Bronchial epithelial cell (primary cell): Measurements from ENCODE around the gene ZNF516. TPM values are rescaled to one million over a fixed set of nuclear protein-coding genes. Genes with fewer than 3 reads are reported as not detected.
A peak's percentile ranks its signal among the peaks of the same experiment; 100 is the strongest.

Source experiments
- DNase-seq: peaks from one replicate; pipeline ENCODE4 v3.0.0-alpha.2; 2010; ENCODE audit warnings: low read depth
- FAIRE-seq: peaks from 2 replicates; lab custom pipeline; 2011; peaks lifted over from hg19 to GRCh38; lab: Jason Lieb, UNC
- H3K27me3 ChIP-seq: 2 replicates; pipeline ENCODE4 v1.5.1; 2011; ENCODE audit warnings: low read length; ENCODE audit not compliant: control insufficient read depth, insufficient read depth
- H3K36me3 ChIP-seq: 2 replicates; pipeline ENCODE4 v1.5.1; 2011; ENCODE audit warnings: low read length; ENCODE audit not compliant: control insufficient read depth, insufficient read depth
- H3K4me3 ChIP-seq: 2 replicates; pipeline ENCODE4 v1.5.1; 2011; ENCODE audit warnings: mild to moderate bottlenecking, low read depth, low read length, control low read depth
- CTCF ChIP-seq: IDR thresholded peaks from 2 replicates; pipeline ENCODE4 v1.5.1; 2011; ENCODE audit warnings: mild to moderate bottlenecking, moderate library complexity, low read length, control low read depth, inconsistent platforms; ENCODE audit not compliant: insufficient read depth, severe bottlenecking
- total RNA-seq: library from RNA; depleted of rRNA; stranded (reverse); fragments of >200 nt; gene quantifications from 2 replicates; pipeline ENCODE4 v1.2.1, GENCODE V29; 2014

ZNF516 gene
- total RNA-seq, 1 donor from 2014 or later, result 16.6 TPM

GRCh38 chr18:76435316-76435989, 59.6 kb downstream of the ZNF516 start:
- DNase-seq (no peak), FAIRE-seq (no peak)
- H3K27me3 ChIP-seq, result no peaks in the 10 kb centered on the region
- H3K4me3 ChIP-seq, result no peak overlapping the region
- peak; percentile 8 for TF ChIP-seq CTCF
- H3K36me3 ChIP-seq, result peaks cover 24% of the 10 kb centered on the region

GRCh38 chr18:76434452-76434851, 60.6 kb downstream of the ZNF516 start:
- DNase-seq, result no peak

GRCh38 chr18:76433788-76434187, 61.3 kb downstream of the ZNF516 start:
- Histone ChIP-seq H3K27me3 (no peaks in the 10 kb centered on the region), H3K36me3 (peaks cover 24% of the 10 kb centered on the region), H3K4me3 (no peak overlapping the region)
- DNase-seq (no peak), FAIRE-seq (no peak)
- no peak for TF ChIP-seq CTCF

More at GRCh38 chr18:76434452-76434851, 60.6 kb downstream of the ZNF516 start:
- TF ChIP-seq CTCF, result no peak
- peaks cover 24% of the 10 kb centered on the region for H3K36me3 ChIP-seq
- FAIRE-seq, result no peak
- H3K4me3 ChIP-seq, result no peak overlapping the region
- H3K27me3 ChIP-seq, result no peaks in the 10 kb centered on the region

- no peak for FAIRE-seq
These were observed 61.9 kb downstream of the ZNF516 start for GRCh38 chr18:76432970-76433767.

GRCh38 chr18:76432274-76432755, 62.7 kb downstream of the ZNF516 start:
- no peak overlapping the region for H3K4me3 ChIP-seq
- no peak for TF ChIP-seq CTCF
- FAIRE-seq (no peak), DNase-seq (no peak)
- H3K36me3 ChIP-seq, result peaks cover 23% of the 10 kb centered on the region
- no peaks in the 10 kb centered on the region for H3K27me3 ChIP-seq

More at GRCh38 chr18:76432970-76433767, 61.9 kb downstream of the ZNF516 start:
- Histone ChIP-seq H3K4me3 (no peak overlapping the region), H3K27me3 (no peaks in the 10 kb centered on the region), H3K36me3 (peaks cover 24% of the 10 kb centered on the region)
- no peak for DNase-seq
- no peak for TF ChIP-seq CTCF
